ENCODE measurements around the gene TBXAS1.

DNA sequence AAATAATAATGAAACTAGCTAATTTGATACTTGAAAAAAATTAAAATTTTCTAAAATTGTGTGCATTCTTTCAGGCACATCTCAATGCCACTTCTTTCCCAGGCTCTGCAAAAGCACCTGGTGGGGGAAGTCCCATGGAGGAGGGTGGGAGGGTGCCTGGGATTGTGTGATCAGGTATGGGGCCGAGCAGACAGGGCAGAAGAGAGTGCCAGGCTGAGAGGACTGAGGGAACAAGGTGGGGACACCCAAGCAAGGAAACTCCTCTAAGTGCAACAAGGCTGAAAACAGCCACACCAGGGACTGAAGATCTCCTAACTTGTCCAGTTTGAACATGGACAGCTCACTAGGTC lies 219.9 kb downstream of the TBXAS1 start:
- no peak for TF ChIP-seq POLR2A (IDR thresholded peaks at IDR 0.05)
- TF ChIP-seq, protein P1, sequence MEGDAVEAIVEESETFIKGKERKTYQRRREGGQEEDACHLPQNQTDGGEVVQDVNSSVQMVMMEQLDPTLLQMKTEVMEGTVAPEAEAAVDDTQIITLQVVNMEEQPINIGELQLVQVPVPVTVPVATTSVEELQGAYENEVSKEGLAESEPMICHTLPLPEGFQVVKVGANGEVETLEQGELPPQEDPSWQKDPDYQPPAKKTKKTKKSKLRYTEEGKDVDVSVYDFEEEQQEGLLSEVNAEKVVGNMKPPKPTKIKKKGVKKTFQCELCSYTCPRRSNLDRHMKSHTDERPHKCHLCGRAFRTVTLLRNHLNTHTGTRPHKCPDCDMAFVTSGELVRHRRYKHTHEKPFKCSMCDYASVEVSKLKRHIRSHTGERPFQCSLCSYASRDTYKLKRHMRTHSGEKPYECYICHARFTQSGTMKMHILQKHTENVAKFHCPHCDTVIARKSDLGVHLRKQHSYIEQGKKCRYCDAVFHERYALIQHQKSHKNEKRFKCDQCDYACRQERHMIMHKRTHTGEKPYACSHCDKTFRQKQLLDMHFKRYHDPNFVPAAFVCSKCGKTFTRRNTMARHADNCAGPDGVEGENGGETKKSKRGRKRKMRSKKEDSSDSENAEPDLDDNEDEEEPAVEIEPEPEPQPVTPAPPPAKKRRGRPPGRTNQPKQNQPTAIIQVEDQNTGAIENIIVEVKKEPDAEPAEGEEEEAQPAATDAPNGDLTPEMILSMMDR (IDR thresholded peaks at IDR 0.05) = no peak
- no peak for TF ChIP-seq POLR2AphosphoS5 (IDR thresholded peaks at IDR 0.05)
